Stimulated activated CD8-positive, alpha-beta memory T cell treated with anti-CD3 and anti-CD28 coated beads, Interleukin-2, amount 100 ng/mL, for 1 hour (primary cell): ENCODE measurements around the gene PPP4R2.
A peak's percentile ranks its signal among the peaks of the same experiment; 100 is the strongest.
"Not testable (repeated sequence)": the region's sequence is repeated elsewhere in the genome, so short reads cannot be mapped to it uniquely, and the experiment has no call there.

ENCODE experiments used
- DNase-seq, 2 donors: peaks; one replicate each; pipeline ENCODE4 v3.0.0-alpha.2; 2020; ENCODE audit warnings: low read depth in 2 of 2

The PPP4R2 gene

DNA sequence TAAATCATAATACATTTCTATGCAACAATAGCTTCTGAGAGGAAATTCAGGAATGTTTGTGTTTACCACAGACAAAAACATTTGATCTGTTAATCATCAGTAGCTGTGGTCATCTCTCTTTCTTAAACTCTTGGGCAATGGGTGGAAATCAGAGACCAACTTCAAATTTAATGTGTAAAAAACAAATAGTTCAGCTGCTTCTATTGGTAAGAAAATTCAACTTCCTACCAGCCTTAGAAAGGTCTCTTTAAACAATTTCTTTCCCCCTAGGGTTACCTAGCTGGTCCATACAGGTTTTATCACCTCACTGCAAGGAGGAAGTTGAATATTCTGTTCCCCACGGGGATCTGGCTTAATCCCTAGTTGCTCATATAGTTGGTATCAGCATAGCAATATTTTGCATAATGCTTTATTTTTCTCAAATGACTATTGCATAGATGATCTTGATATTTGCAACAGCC lies 20.3 kb upstream of the PPP4R2 start:
- DNase-seq: no peak

DNA sequence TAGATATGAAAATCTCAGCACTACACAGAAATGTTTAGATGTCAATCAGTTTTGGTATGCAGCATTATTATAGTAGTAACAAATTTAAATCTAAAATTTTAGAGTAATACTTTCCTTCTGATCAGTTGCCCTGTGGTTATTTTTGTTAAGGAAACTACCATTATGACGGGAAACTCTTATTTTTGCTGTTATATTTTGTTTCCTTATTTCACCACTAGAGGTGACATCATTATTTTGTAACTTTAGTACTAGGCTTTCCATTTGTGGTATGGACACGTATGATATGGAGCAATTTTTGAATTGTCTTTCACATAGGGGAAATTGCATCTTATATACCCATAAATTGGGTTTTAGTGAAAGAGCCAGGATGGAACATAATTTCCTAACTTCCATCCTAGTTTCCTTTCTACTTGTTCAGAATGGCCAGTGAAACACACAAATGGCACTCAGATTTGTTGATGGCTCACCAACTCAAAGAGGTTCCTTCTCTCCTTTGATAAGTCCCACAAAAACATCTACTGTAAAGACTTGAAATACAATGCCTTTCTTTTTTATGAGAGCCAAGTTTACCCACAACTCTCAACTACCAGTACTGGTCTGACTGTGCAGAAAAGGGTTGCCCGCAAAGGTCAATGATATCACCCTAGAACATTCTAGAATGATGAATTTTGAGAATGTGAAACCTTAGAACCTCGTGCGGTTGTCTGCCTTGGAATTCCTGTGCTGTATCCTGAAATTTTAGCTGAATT lies 19.4 kb upstream of the PPP4R2 start:
- DNase-seq: no peak

GRCh38 chr3:72982609-72983366 lies 13.8 kb upstream of the PPP4R2 start:
- DNase-seq: no peak

DNA sequence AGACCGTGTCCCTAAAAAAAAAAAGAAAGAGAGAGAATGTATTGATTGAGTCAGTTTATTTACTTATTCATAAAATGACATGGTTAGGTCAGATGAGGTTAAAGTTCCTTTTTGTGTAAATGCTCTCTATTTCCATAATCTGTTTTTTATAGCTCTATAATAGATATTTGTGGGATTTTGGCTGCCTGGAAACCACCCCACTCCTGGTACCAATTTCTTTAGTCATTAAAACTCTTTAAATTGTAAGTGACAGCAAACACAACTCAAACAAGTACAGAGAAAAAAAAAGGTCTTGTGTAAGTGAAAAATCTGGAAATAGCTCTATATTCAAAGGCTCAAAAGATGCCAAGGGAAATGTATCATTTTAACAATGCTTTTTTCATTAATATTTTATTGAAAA lies 11.0 kb upstream of the PPP4R2 start:
- DNase-seq: no peak

DNA sequence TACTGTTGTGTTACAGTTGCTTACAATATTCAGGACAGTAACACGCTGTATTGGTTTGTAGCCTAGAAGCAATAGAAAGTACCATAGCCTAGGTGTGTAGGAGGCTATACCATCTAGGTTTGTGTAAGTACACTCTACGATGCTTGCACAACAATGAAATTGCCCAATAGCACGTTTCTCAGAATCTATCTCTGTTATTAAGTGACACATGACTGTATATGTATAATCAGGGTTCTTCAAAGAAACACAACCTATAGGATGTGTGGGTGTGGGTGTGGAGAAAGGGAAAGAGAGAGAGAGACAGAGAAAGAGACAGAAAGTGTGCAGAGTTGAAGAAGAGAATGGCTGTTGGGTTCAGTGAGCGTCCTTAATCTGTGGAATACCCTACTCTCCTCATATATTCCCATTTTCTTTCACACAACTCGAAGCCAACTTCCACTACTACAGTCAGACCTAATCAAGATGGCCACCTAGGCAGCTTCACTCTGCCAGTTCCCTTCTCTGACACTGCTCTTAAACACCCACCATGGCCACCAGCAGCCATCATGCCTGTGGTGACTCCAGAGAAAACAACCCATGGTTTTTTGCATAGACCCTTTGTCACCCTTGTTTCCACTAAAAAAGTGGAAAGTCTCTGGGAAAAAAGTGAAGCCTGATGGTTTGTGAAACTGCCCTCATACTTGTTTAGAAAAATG lies 5.8 kb upstream of the PPP4R2 start:
- no peak for DNase-seq

DNA sequence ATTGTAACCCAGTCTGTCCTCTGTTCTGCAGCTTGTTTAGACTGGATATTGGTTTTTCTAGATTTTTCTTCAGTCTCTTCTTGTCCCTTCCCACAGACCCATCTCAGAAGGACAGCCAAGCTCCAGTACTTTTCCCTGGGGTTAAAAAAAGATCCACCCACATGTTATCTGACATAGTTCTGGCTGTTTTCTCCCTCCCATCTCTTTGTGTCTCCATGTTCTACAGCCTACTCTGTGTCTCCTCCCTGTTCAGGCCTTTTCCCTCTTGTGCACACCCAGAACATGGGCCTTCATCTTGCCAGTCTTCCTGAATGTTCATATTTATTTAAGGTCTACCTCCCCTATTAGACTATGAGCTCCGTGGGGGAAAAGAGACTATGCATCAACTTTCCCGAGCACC lies 5.1 kb upstream of the PPP4R2 start:
- DNase-seq: no peak

- no peak for DNase-seq
Measured at GRCh38 chr3:72993391-72993790, 3.2 kb upstream of the PPP4R2 start.

- no peak for DNase-seq
Measured at GRCh38 chr3:72995337-72995736, 1.3 kb upstream of the PPP4R2 start.

- no peak for DNase-seq
Measured at GRCh38 chr3:72996121-72996472, 514 bp upstream of the PPP4R2 start.

GRCh38 chr3:72997421-72997961 lies 880 bp downstream of the PPP4R2 start:
- DNase-seq: peak in 1 of 2 donors; percentile 9

GRCh38 chr3:72998466-72998865 lies 1.9 kb downstream of the PPP4R2 start:
- DNase-seq: no peak

GRCh38 chr3:72999951-73000350 lies 3.3 kb downstream of the PPP4R2 start:
- DNase-seq: no peak

DNA sequence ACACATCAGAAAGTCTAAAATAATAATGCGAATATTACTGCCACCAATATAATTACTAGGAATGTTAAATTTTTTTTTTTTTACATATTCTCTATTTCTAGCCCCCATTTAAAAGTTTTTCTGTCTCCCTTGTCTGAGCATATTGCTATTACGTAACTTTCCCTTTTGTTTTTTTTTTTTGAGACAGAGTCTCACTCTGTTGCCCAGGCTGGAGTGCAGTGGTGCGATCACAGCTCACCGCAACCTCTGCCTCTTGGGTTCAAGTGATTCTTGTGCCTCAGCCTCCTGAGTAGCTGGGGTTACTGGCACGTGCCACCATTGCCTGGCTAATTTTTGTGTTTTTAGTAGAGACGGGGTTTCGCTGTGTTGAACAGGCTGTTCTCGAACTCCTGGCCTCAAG lies 6.4 kb downstream of the PPP4R2 start:
- not testable (repeated sequence) for DNase-seq

- DNase-seq: no peak
Measured at GRCh38 chr3:73004316-73004715, 7.7 kb downstream of the PPP4R2 start.

- no peak for DNase-seq
Measured at GRCh38 chr3:73007992-73008712, 11.5 kb downstream of the PPP4R2 start.

- DNase-seq: no peak
Measured at GRCh38 chr3:73009008-73009407, 12.4 kb downstream of the PPP4R2 start.

- no peak for DNase-seq
Measured at GRCh38 chr3:73009750-73010149, 13.1 kb downstream of the PPP4R2 start.

DNA sequence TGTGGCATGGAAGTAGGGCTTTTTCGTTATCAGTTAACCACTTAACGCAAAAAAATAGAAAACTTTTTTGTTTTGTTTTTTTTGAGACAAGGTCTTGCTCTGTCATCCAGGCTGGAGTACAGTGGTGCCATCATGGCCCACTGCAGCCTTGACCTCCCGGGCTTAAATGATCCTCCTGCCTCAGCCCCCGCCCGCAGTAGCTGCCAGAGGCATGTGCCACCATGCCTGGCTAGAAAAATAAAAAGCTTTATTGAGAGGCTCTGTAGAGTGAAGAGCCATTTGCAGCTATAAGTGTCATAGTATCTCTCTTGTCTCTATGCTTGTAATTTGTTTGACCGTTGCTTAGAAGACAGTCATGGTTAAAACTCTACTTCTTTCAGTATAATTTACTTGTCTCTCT lies 13.5 kb downstream of the PPP4R2 start:
- DNase-seq: no peak

DNA sequence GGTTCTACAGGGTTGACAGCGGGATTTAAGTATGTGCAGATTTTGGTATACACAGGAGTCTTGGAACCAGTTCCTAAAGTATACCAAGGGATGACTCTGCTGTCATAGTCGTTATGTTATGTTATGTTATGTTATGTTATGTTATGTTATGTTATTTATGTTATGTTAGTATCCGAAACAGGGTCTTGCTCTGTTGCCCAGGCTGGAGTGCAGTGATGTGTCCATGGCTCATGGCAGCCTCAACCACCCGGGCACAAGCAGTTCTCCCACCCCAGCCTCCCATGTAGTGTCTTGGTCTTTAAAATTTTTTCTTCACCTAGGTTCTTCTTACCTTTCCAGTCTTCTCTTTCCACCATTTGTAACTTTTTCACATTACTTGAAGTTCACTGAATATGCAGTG lies 21.7 kb downstream of the PPP4R2 start:
- no peak for DNase-seq

GRCh38 chr3:73018790-73019441 lies 22.3 kb downstream of the PPP4R2 start:
- no peak for DNase-seq

GRCh38 chr3:73021301-73021835 lies 24.8 kb downstream of the PPP4R2 start:
- no peak for DNase-seq
